Astrocyte (in vitro differentiated cells and primary cell): ENCODE results near the gene ATRNL1. TPM values are rescaled to one million over a fixed set of nuclear protein-coding genes. Genes with fewer than 3 reads are reported as not detected.

Experiments used
- DNase-seq: peaks from one replicate; pipeline ENCODE4 v3.0.0-alpha.2; 2010; ENCODE audit warnings: low read depth
- FAIRE-seq: peaks from 2 replicates; lab custom pipeline; 2011; peaks lifted over from hg19 to GRCh38; lab: Jason Lieb, UNC
- H2AFZ ChIP-seq: 2 replicates; pipeline ENCODE4 v1.6.0; 2012; ENCODE audit warnings: low read depth, low read length, inconsistent platforms
- H3K27ac ChIP-seq: 2 replicates; pipeline ENCODE4 v1.5.1; 2011; ENCODE audit warnings: low read depth, low read length, inconsistent platforms
- H3K27me3 ChIP-seq: 2 replicates; pipeline ENCODE4 v1.6.0; 2011; ENCODE audit warnings: low read length, inconsistent platforms; ENCODE audit not compliant: insufficient read depth
- H3K36me3 ChIP-seq: 2 replicates; pipeline ENCODE4 v1.5.1; 2011; ENCODE audit warnings: low read length, inconsistent platforms; ENCODE audit not compliant: insufficient read depth
- H3K4me1 ChIP-seq: 2 replicates; pipeline ENCODE4 v1.5.1; 2011; ENCODE audit warnings: low read length, inconsistent platforms; ENCODE audit not compliant: insufficient read depth
- H3K4me2 ChIP-seq: 2 replicates; pipeline ENCODE4 v1.6.0; 2012; ENCODE audit warnings: low read length, inconsistent platforms
- H3K4me3 ChIP-seq: 2 replicates; pipeline ENCODE4 v1.5.1; 2011; ENCODE audit warnings: low read depth, mild to moderate bottlenecking, low read length, inconsistent platforms; ENCODE audit not compliant: insufficient read depth
- H3K79me2 ChIP-seq: 2 replicates; pipeline ENCODE4 v1.6.0; 2012; ENCODE audit warnings: mild to moderate bottlenecking, low read length, inconsistent platforms; ENCODE audit not compliant: insufficient read depth
- H3K9ac ChIP-seq: 2 replicates; pipeline ENCODE4 v1.6.0; 2012; ENCODE audit warnings: mild to moderate bottlenecking, low read length, inconsistent platforms
- H3K9me3 ChIP-seq: 2 replicates; pipeline ENCODE4 v1.5.1; 2012; ENCODE audit warnings: low read depth, mild to moderate bottlenecking, low read length, inconsistent platforms; ENCODE audit not compliant: insufficient read depth
- H4K20me1 ChIP-seq: 2 replicates; pipeline ENCODE4 v1.6.0; 2012; ENCODE audit warnings: low read length, inconsistent platforms; ENCODE audit not compliant: insufficient read depth
- H3K27ac Mint-ChIP-seq: one replicate; pipeline ENCODE4 v1.8.0; 2021; ENCODE audit warnings: mild to moderate bottlenecking, mixed read lengths; ENCODE audit not compliant: unreplicated experiment
- H3K27me3 Mint-ChIP-seq: one replicate; pipeline ENCODE4 v1.8.0; 2021; ENCODE audit warnings: low read depth, mixed read lengths; ENCODE audit not compliant: unreplicated experiment
- H3K36me3 Mint-ChIP-seq: one replicate; pipeline ENCODE4 v1.8.0; 2021; ENCODE audit warnings: low read depth, mixed read lengths; ENCODE audit not compliant: unreplicated experiment
- H3K4me1 Mint-ChIP-seq: one replicate; pipeline ENCODE4 v1.8.0; 2021; ENCODE audit warnings: low read depth, mixed read lengths; ENCODE audit not compliant: unreplicated experiment
- H3K4me3 Mint-ChIP-seq: one replicate; pipeline ENCODE4 v1.8.0; 2021; ENCODE audit warnings: mild to moderate bottlenecking, moderate library complexity, mixed read lengths; ENCODE audit not compliant: unreplicated experiment
- H3K9me3 Mint-ChIP-seq: one replicate; pipeline ENCODE4 v1.8.0; 2021; ENCODE audit warnings: mild to moderate bottlenecking, mixed read lengths; ENCODE audit not compliant: unreplicated experiment
- EZH2 ChIP-seq: IDR thresholded peaks from 2 replicates; pipeline ENCODE4 v1.6.1; 2012; ENCODE audit warnings: mild to moderate bottlenecking, low read length, inconsistent platforms; ENCODE audit not compliant: insufficient read depth
- total RNA-seq: library from RNA; stranded (reverse); gene quantifications from 2 replicates; pipeline ENCODE4 v1.2.1, GENCODE V29; 2021
- TF ChIP-seq, protein P1 (sequence below): IDR thresholded peaks from 2 replicates; pipeline ENCODE4 v1.5.1; 2011; ENCODE audit warnings: low read depth, mild to moderate bottlenecking, inconsistent platforms, low read length, moderate library complexity; ENCODE audit not compliant: insufficient read depth

Gene ATRNL1
- total RNA-seq, 1 donor from 2014 or later, result 17.5 TPM

- Histone ChIP-seq H3K4me2 (no peak overlapping the region), H2AFZ (no peak overlapping the region), H3K79me2 (no peaks in the 10 kb centered on the region), H3K27me3 (no peaks in the 10 kb centered on the region), H3K9ac (no peak overlapping the region), H3K4me3 (no peak overlapping the region), H4K20me1 (no peaks in the 10 kb centered on the region), H3K9me3 (no peaks in the 10 kb centered on the region), H3K36me3 (no peaks in the 10 kb centered on the region), H3K4me1 (no peaks in the 10 kb centered on the region), H3K27ac (no peak overlapping the region)
- H3K9me3 Mint-ChIP-seq, result no peaks in the 10 kb centered on the region
- no peak overlapping the region for H3K27ac Mint-ChIP-seq
- no peak overlapping the region for H3K4me3 Mint-ChIP-seq
- DNase-seq (no peak), FAIRE-seq (no peak)
- no peaks in the 10 kb centered on the region for H3K36me3 Mint-ChIP-seq
- no peaks in the 10 kb centered on the region for H3K27me3 Mint-ChIP-seq
- no peaks in the 10 kb centered on the region for H3K4me1 Mint-ChIP-seq
- TF ChIP-seq, protein P1, sequence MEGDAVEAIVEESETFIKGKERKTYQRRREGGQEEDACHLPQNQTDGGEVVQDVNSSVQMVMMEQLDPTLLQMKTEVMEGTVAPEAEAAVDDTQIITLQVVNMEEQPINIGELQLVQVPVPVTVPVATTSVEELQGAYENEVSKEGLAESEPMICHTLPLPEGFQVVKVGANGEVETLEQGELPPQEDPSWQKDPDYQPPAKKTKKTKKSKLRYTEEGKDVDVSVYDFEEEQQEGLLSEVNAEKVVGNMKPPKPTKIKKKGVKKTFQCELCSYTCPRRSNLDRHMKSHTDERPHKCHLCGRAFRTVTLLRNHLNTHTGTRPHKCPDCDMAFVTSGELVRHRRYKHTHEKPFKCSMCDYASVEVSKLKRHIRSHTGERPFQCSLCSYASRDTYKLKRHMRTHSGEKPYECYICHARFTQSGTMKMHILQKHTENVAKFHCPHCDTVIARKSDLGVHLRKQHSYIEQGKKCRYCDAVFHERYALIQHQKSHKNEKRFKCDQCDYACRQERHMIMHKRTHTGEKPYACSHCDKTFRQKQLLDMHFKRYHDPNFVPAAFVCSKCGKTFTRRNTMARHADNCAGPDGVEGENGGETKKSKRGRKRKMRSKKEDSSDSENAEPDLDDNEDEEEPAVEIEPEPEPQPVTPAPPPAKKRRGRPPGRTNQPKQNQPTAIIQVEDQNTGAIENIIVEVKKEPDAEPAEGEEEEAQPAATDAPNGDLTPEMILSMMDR, result no peak
- TF ChIP-seq EZH2, result no peak
These were observed 64.2 kb downstream of the ATRNL1 start for GRCh38 chr10:115157357-115157756.

DNA sequence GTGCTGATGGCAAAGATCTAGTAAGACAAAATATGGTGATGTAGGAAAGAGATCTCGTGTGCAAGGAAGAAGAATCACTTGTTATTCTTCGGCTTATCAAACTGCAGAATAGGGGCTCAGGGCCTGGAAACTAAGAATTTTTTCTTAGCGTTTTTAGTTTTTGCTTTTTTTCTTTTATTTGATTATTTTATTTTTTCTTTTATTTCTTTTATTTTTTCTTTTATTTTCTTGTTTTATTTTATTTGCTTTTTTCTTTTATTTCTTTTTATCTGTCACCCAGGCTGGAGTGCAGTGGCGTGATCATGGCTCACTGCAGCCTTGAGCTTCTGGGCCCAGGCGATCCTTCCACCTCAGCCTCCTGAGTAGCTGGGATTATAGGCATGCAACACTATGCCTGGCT is 70.0 kb downstream of the ATRNL1 start:
- Histone ChIP-seq H3K4me3 (no peak overlapping the region), H3K27me3 (no peaks in the 10 kb centered on the region), H4K20me1 (no peaks in the 10 kb centered on the region), H3K36me3 (no peaks in the 10 kb centered on the region), H2AFZ (no peak overlapping the region), H3K4me1 (no peaks in the 10 kb centered on the region), H3K27ac (no peak overlapping the region), H3K79me2 (no peaks in the 10 kb centered on the region), H3K9ac (no peak overlapping the region), H3K4me2 (no peak overlapping the region), H3K9me3 (no peaks in the 10 kb centered on the region)
- Mint-ChIP-seq H3K4me1 (no peaks in the 10 kb centered on the region), H3K27ac (no peak overlapping the region), H3K9me3 (no peaks in the 10 kb centered on the region), H3K36me3 (no peaks in the 10 kb centered on the region), H3K4me3 (no peak overlapping the region), H3K27me3 (no peaks in the 10 kb centered on the region)
- DNase-seq (no peak), FAIRE-seq (no peak)
- no peak for TF ChIP-seq EZH2
- TF ChIP-seq, protein P1, result no peak

GRCh38 chr10:115164220-115164619 is 71.1 kb downstream of the ATRNL1 start:
- no peaks in the 10 kb centered on the region for H3K4me1 Mint-ChIP-seq
- no peaks in the 10 kb centered on the region for H3K27me3 Mint-ChIP-seq
- H2AFZ ChIP-seq, result no peak overlapping the region
- H3K36me3 ChIP-seq, result no peaks in the 10 kb centered on the region
- no peaks in the 10 kb centered on the region for H3K27me3 ChIP-seq
- no peak for DNase-seq
- FAIRE-seq, result no peak
- H3K9ac ChIP-seq, result no peak overlapping the region
- no peaks in the 10 kb centered on the region for H3K9me3 Mint-ChIP-seq
- no peaks in the 10 kb centered on the region for H3K36me3 Mint-ChIP-seq
- H3K27ac Mint-ChIP-seq, result no peak overlapping the region
- H3K4me1 ChIP-seq, result no peaks in the 10 kb centered on the region
- H3K27ac ChIP-seq, result no peak overlapping the region
- H3K79me2 ChIP-seq, result no peaks in the 10 kb centered on the region
- no peaks in the 10 kb centered on the region for H4K20me1 ChIP-seq
- no peak overlapping the region for H3K4me3 Mint-ChIP-seq
- TF ChIP-seq, protein P1, result no peak
- no peak for TF ChIP-seq EZH2
- no peak overlapping the region for H3K4me3 ChIP-seq
- no peak overlapping the region for H3K4me2 ChIP-seq
- H3K9me3 ChIP-seq, result no peaks in the 10 kb centered on the region
